SK-N-SH (cell line): ENCODE measurements around the gene PLPP2. TPM values are rescaled to one million over a fixed set of nuclear protein-coding genes. Genes with fewer than 3 reads are reported as not detected.

Source experiments
- CTCF ChIA-PET: fragments of 300-600, 350-600 bp; formaldehyde crosslinking; extraction: SDS; loops from one replicate; lab custom pipeline; 2021; lab: Yijun Ruan, JAX
- POLR2A ChIA-PET: fragments of 350-600 bp; sonication (Branson Sonifier 250); formaldehyde crosslinking; extraction: SDS; loops from one replicate; lab custom pipeline; 2020; ENCODE audit warnings: antibody characterized with exemption, inconsistent platforms; lab: Yijun Ruan, JAX
- DNase-seq: peaks from one replicate; pipeline ENCODE4 v3.0.0; 2012
- H2AFZ ChIP-seq: fragments of 200-600 bp; sonication (generic); 2 replicates; pipeline ENCODE4 v1.8.1; 2016; ENCODE audit warnings: antibody characterized with exemption, mild to moderate bottlenecking, low read depth
- H3F3A ChIP-seq: fragments of 200-600 bp; sonication (generic); replicated peaks from 2 replicates; pipeline ENCODE3; 2016; ENCODE audit warnings: antibody characterized with exemption, mild to moderate bottlenecking; ENCODE audit not compliant: insufficient read depth
- H3K27ac ChIP-seq, 2 experiments: fragments of 200-500 bp in 1 of 2; fragments of 200-600 bp in 1 of 2; sonication (Bioruptor generic) in 1 of 2; sonication (generic), shearing (Covaris generic) in 1 of 2; 2 replicates each; pipeline versions ENCODE4 v1.5.1 to v1.6.1; 2014 to 2016; ENCODE audit warnings: low read depth in 2 of 2, inconsistent platforms in 1 of 2, low read length in 1 of 2, mild to moderate bottlenecking in 1 of 2, mixed read lengths in 1 of 2
- H3K27me3 ChIP-seq: fragments of 200-600 bp; sonication (generic), shearing (Covaris generic); 2 replicates; pipeline ENCODE4 v1.6.1; 2016; ENCODE audit warnings: mixed run types; ENCODE audit not compliant: insufficient read depth
- H3K36me3 ChIP-seq, 2 experiments: fragments of 200-500 bp in 1 of 2; fragments of 200-600 bp in 1 of 2; sonication (Bioruptor generic) in 1 of 2; sonication (generic) in 1 of 2; replicated peaks in 1 of 2; 2 replicates each; pipeline versions ENCODE3 to v1.5.1; 2014 to 2016; ENCODE audit warnings: low read length in 1 of 2, mild to moderate bottlenecking in 1 of 2; ENCODE audit not compliant: insufficient read depth in 2 of 2, control insufficient read depth in 1 of 2
- H3K4me1 ChIP-seq, 2 experiments: fragments of 200-500 bp in 1 of 2; fragments of 200-600 bp in 1 of 2; sonication (Bioruptor generic) in 1 of 2; sonication (generic), shearing (Covaris generic) in 1 of 2; 2 replicates each; pipeline versions ENCODE4 v1.5.1 to v1.6.1; 2014 to 2016; ENCODE audit warnings: low read depth in 1 of 2, low read length in 1 of 2, mixed run types in 1 of 2; ENCODE audit not compliant: insufficient read depth in 2 of 2, control insufficient read depth in 1 of 2
- H3K4me2 ChIP-seq: fragments of 200-600 bp; sonication (generic), shearing (Covaris generic); 2 replicates; pipeline ENCODE4 v1.6.1; 2017; ENCODE audit warnings: mixed run types
- H3K4me3 ChIP-seq, 2 experiments: fragments of 200-500 bp in 1 of 2; fragments of 200-600 bp in 1 of 2; sonication (Bioruptor generic) in 1 of 2; sonication (generic), shearing (Covaris generic) in 1 of 2; 2 replicates each; pipeline versions ENCODE4 v1.5.1 to v1.8.1; 2014 to 2016; ENCODE audit warnings: low read depth in 2 of 2, inconsistent platforms in 1 of 2, low read length in 1 of 2, mild to moderate bottlenecking in 1 of 2, mixed read lengths in 1 of 2, moderate library complexity in 1 of 2
- H3K79me2 ChIP-seq: fragments of 200-600 bp; sonication (generic); 2 replicates; pipeline ENCODE4 v1.8.1; 2017; ENCODE audit warnings: mild to moderate bottlenecking; ENCODE audit not compliant: insufficient read depth
- H3K9ac ChIP-seq: fragments of 200-600 bp; sonication (generic); 2 replicates; pipeline ENCODE4 v1.6.1; 2017; ENCODE audit warnings: mixed run types
- H3K9me2 ChIP-seq: fragments of 200-600 bp; sonication (generic); 2 replicates; pipeline ENCODE4 v1.6.1; 2017; ENCODE audit warnings: mixed run types
- H3K9me3 ChIP-seq: fragments of 200-600 bp; sonication (generic); 2 replicates; pipeline ENCODE4 v1.6.1; 2017; ENCODE audit warnings: mixed run types, mild to moderate bottlenecking, moderate library complexity
- H4K20me1 ChIP-seq: fragments of 200-600 bp; sonication (generic); 2 replicates; pipeline ENCODE4 v1.6.1; 2017; ENCODE audit warnings: mild to moderate bottlenecking, mixed run types; ENCODE audit not compliant: insufficient read depth
- CHD2 ChIP-seq: fragments of 150-350 bp; IDR thresholded peaks from 2 replicates; pipeline ENCODE4 v1.6.1; 2018; ENCODE audit warnings: low read length; ENCODE audit not compliant: partially characterized antibody
- ELF1 ChIP-seq: IDR thresholded peaks from 2 replicates; pipeline ENCODE4 v1.4.0; 2012
- FOSL2 ChIP-seq: IDR thresholded peaks from 2 replicates; pipeline ENCODE4 v1.4.0; 2012; ENCODE audit warnings: low read depth, mild to moderate bottlenecking, moderate library complexity, borderline replicate concordance
- FOXM1 ChIP-seq: IDR thresholded peaks from 2 replicates; pipeline ENCODE4 v1.4.0; 2012; ENCODE audit warnings: low read depth, mild to moderate bottlenecking
- GABPA ChIP-seq: IDR thresholded peaks from 2 replicates; pipeline ENCODE4 v1.4.0; 2012; ENCODE audit warnings: low read depth, mild to moderate bottlenecking
- GATA2 ChIP-seq: sonication (generic); formaldehyde crosslinking; IDR thresholded peaks from 2 replicates; pipeline ENCODE4 v1.5.0; 2020; ENCODE audit warnings: mild to moderate bottlenecking, missing genetic modification reagents
- IRF3 ChIP-seq: fragments of 150-350 bp; IDR thresholded peaks from 2 replicates; pipeline ENCODE4 v1.6.1; 2016; ENCODE audit warnings: mild to moderate bottlenecking, low read depth, low read length
- JUND ChIP-seq: IDR thresholded peaks from 2 replicates; pipeline ENCODE4 v1.4.0; 2012
- MEF2A ChIP-seq: IDR thresholded peaks from 2 replicates; pipeline ENCODE4 v1.4.0; 2012; ENCODE audit warnings: low read depth, borderline replicate concordance
- NRF1 ChIP-seq: IDR thresholded peaks from 2 replicates; pipeline ENCODE4 v1.6.1; 2012; ENCODE audit warnings: low read depth, mild to moderate bottlenecking, low read length
- POLR2AphosphoS5 ChIP-seq: IDR thresholded peaks from 2 replicates; pipeline ENCODE4 v1.6.1; 2012; ENCODE audit warnings: low read depth, low read length
- RAD21 ChIP-seq: IDR thresholded peaks from 2 replicates; pipeline ENCODE4 v1.6.1; 2012; ENCODE audit warnings: mild to moderate bottlenecking, low read length
- RCOR1 ChIP-seq: fragments of 150-350 bp; IDR thresholded peaks from 2 replicates; pipeline ENCODE4 v1.6.1; 2017; ENCODE audit warnings: antibody characterized with exemption, low read length
- REST ChIP-seq: IDR thresholded peaks from 2 replicates; pipeline ENCODE4 v1.6.1; 2012; ENCODE audit warnings: mild to moderate bottlenecking, low read depth, low read length, moderate library complexity
- SIN3A ChIP-seq: IDR thresholded peaks from 2 replicates; pipeline ENCODE4 v1.6.1; 2012; ENCODE audit warnings: low read depth, mild to moderate bottlenecking, low read length, moderate library complexity, borderline replicate concordance
- SMC3 ChIP-seq: IDR thresholded peaks from 2 replicates; pipeline ENCODE4 v1.6.1; 2012; ENCODE audit warnings: low read depth, low read length, improper control_type of control experiment
- TAF1 ChIP-seq: IDR thresholded peaks from 2 replicates; pipeline ENCODE4 v1.6.1; 2012; ENCODE audit warnings: low read depth, mild to moderate bottlenecking, low read length, moderate library complexity, borderline replicate concordance
- TEAD4 ChIP-seq: IDR thresholded peaks from 2 replicates; pipeline ENCODE4 v1.4.0; 2012; ENCODE audit warnings: mild to moderate bottlenecking, borderline replicate concordance; ENCODE audit not compliant: insufficient read depth
- USF2 ChIP-seq: fragments of 150-350 bp; IDR thresholded peaks from 2 replicates; pipeline ENCODE4 v1.6.1; 2017; ENCODE audit warnings: antibody characterized with exemption, low read length, low read depth, borderline replicate concordance
- YY1 ChIP-seq: IDR thresholded peaks from 2 replicates; pipeline ENCODE4 v1.4.0; 2012; ENCODE audit warnings: low read depth, mild to moderate bottlenecking
- ZBTB33 ChIP-seq: IDR thresholded peaks from 2 replicates; pipeline ENCODE4 v1.4.0; 2012; ENCODE audit warnings: low read depth, borderline replicate concordance
- WGBS: methylation state at CpG from one replicate; pipeline ENCODE4 v1.1.6; 2017; ENCODE audit warnings: low lambda C conversion rate; 5-methylcytosine and 5-hydroxymethylcytosine counted together
- polyA plus RNA-seq, 3 experiments: library from polyadenylated mRNA; depleted of rRNA; stranded (reverse); fragments of >200 nt; gene quantifications; 2 replicates each; pipeline ENCODE4 v1.2.3, GENCODE V29; 2012
- TF ChIP-seq, protein P1 (sequence below): IDR thresholded peaks from 2 replicates; pipeline ENCODE4; 2012

The PLPP2 gene
- polyA plus RNA-seq, 1 of the 3 experiments (the other 2 are of a cell fraction), result 33.6 TPM

DNA sequence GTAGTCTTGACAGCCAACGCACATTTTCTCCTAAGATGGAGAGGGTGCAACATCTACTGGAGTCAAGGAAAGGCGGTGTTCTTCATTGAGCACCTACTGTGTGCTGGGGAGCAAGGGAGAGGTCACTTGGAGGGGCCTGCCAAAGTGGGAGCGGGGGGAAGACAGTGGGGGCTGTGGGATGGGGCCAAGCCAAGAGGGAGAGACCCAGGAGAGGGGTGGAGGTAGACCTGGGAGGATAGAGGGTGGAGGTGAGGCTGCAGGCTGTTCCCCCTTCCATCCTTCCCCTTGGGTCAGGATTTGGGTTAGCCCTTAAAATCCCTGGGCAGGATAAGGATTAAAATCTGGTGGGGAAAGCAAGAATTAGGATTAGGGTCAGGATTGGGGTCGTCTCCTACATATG, 1.7 kb upstream of the PLPP2 start (continued):
- TF ChIP-seq REST, result no peak
- TF ChIP-seq SIN3A, result no peak
- no peak for TF ChIP-seq FOSL2
- no peak for TF ChIP-seq JUND
- TF ChIP-seq ELF1, result no peak
- no peak for TF ChIP-seq SMC3
- TF ChIP-seq GABPA, result no peak
- no peak for TF ChIP-seq POLR2AphosphoS5
- no peak for TF ChIP-seq MEF2A
- TF ChIP-seq, protein P1, sequence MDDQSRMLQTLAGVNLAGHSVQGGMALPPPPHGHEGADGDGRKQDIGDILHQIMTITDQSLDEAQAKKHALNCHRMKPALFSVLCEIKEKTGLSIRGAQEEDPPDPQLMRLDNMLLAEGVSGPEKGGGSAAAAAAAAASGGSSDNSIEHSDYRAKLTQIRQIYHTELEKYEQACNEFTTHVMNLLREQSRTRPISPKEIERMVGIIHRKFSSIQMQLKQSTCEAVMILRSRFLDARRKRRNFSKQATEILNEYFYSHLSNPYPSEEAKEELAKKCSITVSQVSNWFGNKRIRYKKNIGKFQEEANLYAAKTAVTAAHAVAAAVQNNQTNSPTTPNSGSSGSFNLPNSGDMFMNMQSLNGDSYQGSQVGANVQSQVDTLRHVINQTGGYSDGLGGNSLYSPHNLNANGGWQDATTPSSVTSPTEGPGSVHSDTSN, result no peak

DNA sequence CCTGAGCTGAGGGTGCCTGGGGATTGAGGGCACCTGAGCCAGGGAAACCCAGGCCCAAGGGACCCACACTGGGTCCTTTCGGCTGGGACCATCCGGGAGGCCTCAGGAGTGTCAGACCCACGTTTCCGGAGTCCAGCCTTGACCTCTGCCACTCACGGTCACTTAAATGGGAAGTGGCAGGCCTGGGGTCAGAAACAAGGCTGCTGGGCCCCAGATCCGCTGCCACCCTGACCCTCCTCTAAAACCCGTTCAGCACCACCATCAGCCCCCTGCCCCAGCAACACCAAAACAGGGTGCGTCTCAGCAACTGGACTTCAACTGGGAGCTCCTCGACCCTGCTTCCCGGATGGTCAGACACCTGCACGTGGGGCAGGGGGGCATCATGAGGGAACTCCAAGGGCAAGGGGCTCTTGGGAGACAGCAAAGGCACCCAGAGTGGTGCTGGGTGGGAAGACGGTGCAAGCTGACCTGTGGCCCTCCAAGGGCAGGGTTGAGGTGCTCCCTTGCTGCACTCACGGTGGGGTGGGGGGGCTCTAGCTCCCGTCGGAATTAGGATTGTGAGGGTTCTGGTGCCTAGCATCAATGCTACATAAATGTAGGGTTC, 1.2 kb upstream of the PLPP2 start:
- Histone ChIP-seq H3F3A (peaks cover 3% of the 10 kb centered on the region), H4K20me1 (no peaks in the 10 kb centered on the region), H3K9me2 (no peaks in the 10 kb centered on the region), H3K27ac (no peak overlapping the region), H3K4me2 (no peak overlapping the region), H3K9ac (no peak overlapping the region), H3K36me3 (no peaks in the 10 kb centered on the region), H3K9me3 (no peaks in the 10 kb centered on the region), H3K4me1 (no peaks in the 10 kb centered on the region; a peak in 1 of 4 replicates), H3K27me3 (no peaks in the 10 kb centered on the region), H2AFZ (no peak overlapping the region), H3K79me2 (no peaks in the 10 kb centered on the region), H3K4me3 (no peak overlapping the region)
- TF ChIP-seq TAF1 (no peak), FOSL2 (no peak), FOXM1 (no peak), RAD21 (no peak), TEAD4 (no peak), YY1 (no peak), SIN3A (no peak), POLR2AphosphoS5 (no peak), CHD2 (no peak), JUND (no peak), MEF2A (no peak), ZBTB33 (no peak), NRF1 (no peak), IRF3 (no peak), RCOR1 (no peak), GATA2 (no peak), GABPA (no peak), USF2 (no peak)
- WGBS, result 100% methylated on average over 3 of the region's 15 CpGs
- peak; percentile 42 for DNase-seq
- CTCF ChIA-PET, result interaction anchor here (3.4 kb wide), 1 partner anchor 25 kb away, joined by 17 read pairs; no protein-coding TSS in a partner anchor
- POLR2A ChIA-PET, result no interaction called here
